GM06990 (cell line): Measurements from ENCODE around the gene PTMS.

Experiments
- DNase-seq: peaks from one replicate; pipeline ENCODE4 v3.0.0-alpha.2; 2011; ENCODE audit not compliant: insufficient read length; ENCODE audit errors: extremely low read depth
- H3K27me3 ChIP-seq: replicated peaks from 2 replicates; pipeline ENCODE4 v1.6.0; 2011; ENCODE audit warnings: low read length; ENCODE audit not compliant: control insufficient read depth, insufficient read depth
- H3K36me3 ChIP-seq: 2 replicates; pipeline ENCODE4 v1.5.1; 2011; ENCODE audit warnings: low read length; ENCODE audit not compliant: control insufficient read depth, insufficient read depth
- H3K4me3 ChIP-seq: replicated peaks from 2 replicates; pipeline ENCODE4 v1.5.1; 2011; ENCODE audit warnings: low read depth, mild to moderate bottlenecking, control low read depth, low read length
- TF ChIP-seq, protein P1 (sequence below): IDR thresholded peaks from 2 replicates; pipeline ENCODE4 v1.5.1; 2011; ENCODE audit warnings: low read length, control low read depth, mild to moderate bottlenecking, inconsistent platforms; ENCODE audit not compliant: insufficient read depth, poor library complexity, severe bottlenecking

Gene PTMS

GRCh38 chr12:6810758-6811157 is 44.6 kb downstream of the PTMS start:
- TF ChIP-seq, protein P1, sequence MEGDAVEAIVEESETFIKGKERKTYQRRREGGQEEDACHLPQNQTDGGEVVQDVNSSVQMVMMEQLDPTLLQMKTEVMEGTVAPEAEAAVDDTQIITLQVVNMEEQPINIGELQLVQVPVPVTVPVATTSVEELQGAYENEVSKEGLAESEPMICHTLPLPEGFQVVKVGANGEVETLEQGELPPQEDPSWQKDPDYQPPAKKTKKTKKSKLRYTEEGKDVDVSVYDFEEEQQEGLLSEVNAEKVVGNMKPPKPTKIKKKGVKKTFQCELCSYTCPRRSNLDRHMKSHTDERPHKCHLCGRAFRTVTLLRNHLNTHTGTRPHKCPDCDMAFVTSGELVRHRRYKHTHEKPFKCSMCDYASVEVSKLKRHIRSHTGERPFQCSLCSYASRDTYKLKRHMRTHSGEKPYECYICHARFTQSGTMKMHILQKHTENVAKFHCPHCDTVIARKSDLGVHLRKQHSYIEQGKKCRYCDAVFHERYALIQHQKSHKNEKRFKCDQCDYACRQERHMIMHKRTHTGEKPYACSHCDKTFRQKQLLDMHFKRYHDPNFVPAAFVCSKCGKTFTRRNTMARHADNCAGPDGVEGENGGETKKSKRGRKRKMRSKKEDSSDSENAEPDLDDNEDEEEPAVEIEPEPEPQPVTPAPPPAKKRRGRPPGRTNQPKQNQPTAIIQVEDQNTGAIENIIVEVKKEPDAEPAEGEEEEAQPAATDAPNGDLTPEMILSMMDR: no peak
- no peak overlapping the region for H3K4me3 ChIP-seq
- H3K27me3 ChIP-seq: no peaks in the 10 kb centered on the region
- H3K36me3 ChIP-seq: no peaks in the 10 kb centered on the region
- DNase-seq: no peak

DNA sequence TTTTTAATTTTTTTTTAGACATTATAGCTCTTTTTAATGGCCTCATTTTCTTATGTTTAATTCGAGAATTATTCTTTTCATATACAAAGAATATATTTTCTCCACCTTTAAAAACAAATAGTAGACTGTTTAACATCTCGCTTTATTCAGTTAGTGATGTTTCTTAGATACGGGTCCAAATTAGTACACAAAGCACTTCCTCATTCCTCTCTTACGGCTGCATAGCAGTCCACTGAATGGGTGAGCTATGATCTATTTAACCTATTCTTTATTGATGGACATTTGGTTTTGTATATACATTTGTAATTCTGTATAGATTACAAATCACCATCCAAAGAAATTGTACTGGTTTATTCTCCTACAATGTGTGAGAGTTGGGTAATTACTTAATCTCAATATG is 47.2 kb downstream of the PTMS start:
- DNase-seq: no peak
- H3K36me3 ChIP-seq: no peaks in the 10 kb centered on the region

GRCh38 chr12:6816598-6816997 is 50.4 kb downstream of the PTMS start:
- Histone ChIP-seq H3K27me3 (peaks cover 4% of the 10 kb centered on the region), H3K4me3 (no peak overlapping the region), H3K36me3 (no peaks in the 10 kb centered on the region)
- DNase-seq: no peak
- TF ChIP-seq, protein P1: no peak

More for the DNA sequence above, 47.2 kb downstream of the PTMS start:
- H3K27me3 ChIP-seq: no peaks in the 10 kb centered on the region
- no peak overlapping the region for H3K4me3 ChIP-seq
- TF ChIP-seq, protein P1: no peak

- Histone ChIP-seq H3K36me3 (no peaks in the 10 kb centered on the region), H3K27me3 (peaks cover 4% of the 10 kb centered on the region), H3K4me3 (no peak overlapping the region)
- DNase-seq: no peak
- TF ChIP-seq, protein P1: no peak
These were observed 50.9 kb downstream of the PTMS start for GRCh38 chr12:6817098-6817497.

- TF ChIP-seq, protein P1: no peak
- H3K4me3 ChIP-seq: no peak overlapping the region
- no peak for DNase-seq
These were observed 51.5 kb downstream of the PTMS start for GRCh38 chr12:6817662-6818157.

GRCh38 chr12:6818222-6818621 is 52.1 kb downstream of the PTMS start:
- peaks cover 5% of the 10 kb centered on the region for H3K27me3 ChIP-seq
- no peaks in the 10 kb centered on the region for H3K36me3 ChIP-seq
- H3K4me3 ChIP-seq: no peak overlapping the region
- no peak for DNase-seq
- TF ChIP-seq, protein P1: no peak

More at GRCh38 chr12:6817662-6818157, 51.5 kb downstream of the PTMS start:
- Histone ChIP-seq H3K36me3 (no peaks in the 10 kb centered on the region), H3K27me3 (peaks cover 4% of the 10 kb centered on the region)
